HG03442 (cell line): Measurements from ENCODE around the gene PLGRKT.
"Not testable (repeated sequence)": the region's sequence is repeated elsewhere in the genome, so short reads cannot be mapped to it uniquely, and the experiment has no call there.

Experiments
- ATAC-seq: cut with Tn5 transposase; IDR thresholded peaks from one replicate; pipeline ENCODE4 v1.9.1; 2021; ENCODE audit warnings: mild to moderate bottlenecking, moderate library complexity; ENCODE audit not compliant: unreplicated experiment

PLGRKT gene, protein sequence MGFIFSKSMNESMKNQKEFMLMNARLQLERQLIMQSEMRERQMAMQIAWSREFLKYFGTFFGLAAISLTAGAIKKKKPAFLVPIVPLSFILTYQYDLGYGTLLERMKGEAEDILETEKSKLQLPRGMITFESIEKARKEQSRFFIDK

DNA sequence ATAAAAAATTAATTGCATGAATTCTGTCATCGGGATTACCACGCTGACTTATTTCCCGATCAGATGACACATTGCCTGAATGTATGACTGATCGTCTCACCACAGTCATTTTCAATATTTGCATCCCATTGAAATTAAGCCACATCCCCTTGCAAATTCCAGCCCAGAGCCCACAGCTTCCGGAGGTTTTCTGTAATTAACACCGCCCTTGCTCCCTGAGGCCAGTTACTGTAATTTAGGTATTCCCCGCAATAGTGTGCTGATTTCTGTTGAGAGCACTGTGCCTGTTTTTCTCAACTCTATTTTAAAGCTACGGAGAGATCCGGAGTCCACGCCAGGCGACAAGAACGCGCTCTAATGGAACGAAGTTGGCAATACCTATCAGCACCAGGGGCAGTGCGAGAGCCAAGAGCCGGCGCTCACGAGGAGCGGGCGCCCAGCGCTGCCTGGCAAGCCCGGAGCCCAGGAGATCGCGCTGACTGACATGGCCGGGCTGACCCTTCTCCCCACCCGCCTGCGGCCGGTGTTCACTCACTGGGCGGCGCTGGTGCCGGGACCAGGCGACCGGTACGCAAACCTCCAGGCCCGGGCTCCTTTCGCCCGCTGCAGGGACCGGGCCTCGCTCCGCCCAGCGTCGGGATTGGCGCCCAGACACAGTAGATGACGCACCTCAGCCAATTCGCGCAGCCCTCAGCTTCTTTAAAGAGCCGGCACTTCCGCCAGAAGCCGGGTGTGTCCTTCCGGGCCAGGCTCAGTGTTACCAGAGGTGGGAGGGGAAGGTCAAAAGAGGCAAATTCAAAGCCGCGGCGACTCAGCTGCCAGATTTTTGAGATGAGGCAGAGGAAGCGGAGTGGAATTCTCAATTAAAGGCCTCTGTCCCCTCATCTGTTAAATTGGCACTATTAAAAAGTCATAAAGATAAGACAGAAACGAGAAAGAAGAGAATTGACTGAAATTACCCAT lies at the start of gene PLGRKT:
TSS of gene PLGRKT (minus strand) at position 672 of the 963 bp plus-strand sequence. CDS start 5,948 bp downstream, outside the sequence.
- peak; percentile 81 for ATAC-seq

DNA sequence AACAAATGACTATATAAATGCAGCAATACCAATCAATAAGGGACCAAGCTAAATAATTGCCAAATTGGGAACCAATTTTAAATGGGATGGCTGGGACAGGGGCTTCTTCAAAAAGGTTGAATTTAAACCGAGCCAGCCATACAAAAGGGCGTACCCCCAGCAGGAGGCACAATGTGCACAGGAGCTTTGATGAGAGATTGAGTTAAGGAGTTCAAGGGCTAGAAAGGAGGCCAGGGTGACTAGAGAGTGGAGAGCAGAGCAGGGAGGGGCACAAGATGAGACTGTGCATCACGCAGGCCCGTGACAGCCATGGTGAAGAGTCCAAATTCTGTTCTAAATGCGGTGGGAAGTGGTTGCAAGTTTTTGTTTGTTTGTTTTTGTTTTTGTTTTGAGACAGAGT lies 49.3 kb upstream of the PLGRKT start:
- no peak for ATAC-seq

DNA sequence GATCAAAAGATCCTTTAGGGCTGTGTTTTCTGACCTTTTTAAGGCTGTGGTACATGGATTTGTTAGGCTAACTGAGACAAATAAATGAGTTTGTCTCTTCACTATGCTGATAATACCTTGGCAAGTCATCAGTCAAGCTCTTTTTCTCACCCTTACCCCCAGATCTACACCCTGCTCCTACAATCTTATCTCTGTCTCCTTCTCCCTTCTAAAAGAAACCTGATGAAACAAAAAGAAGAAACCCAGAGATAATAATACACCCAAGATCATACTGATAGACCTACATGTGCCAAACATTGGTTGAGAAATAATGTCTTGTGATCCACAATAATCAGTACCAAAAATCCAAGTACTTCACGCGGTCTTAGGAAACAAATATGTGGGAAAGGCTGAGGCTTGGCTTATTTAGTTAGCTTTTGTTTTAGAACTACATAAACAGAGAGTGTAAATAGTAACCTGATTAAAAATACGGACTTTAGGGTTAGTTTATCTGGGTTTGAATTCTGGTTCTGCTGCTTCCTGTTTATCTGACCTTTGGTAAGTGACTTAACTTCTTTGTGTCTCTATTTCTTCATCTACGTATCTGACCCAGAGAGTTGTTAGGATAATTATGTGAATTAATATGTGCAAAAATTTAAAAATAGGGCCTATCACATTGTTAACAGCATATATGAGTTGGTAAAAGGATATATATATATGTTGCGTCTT lies 47.8 kb upstream of the PLGRKT start:
- no peak for ATAC-seq

DNA sequence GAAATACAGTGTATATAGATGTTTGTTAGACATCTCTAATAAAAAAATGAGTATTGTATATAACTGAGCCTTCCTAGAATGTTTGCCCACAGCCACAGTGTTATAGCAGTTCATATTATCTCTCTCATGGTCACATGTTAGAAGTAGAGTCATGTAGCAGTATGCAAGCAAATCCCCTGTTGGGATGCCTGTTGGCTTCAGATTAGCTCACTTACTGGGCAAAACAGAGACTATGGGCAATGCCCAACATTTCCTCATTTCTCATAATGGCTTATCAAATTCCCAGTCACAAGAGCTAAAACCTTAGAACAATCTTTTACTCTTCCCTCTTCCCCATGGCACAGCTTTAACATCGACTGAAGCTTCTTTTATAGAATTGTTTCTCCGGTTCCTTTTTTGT lies 45.6 kb upstream of the PLGRKT start:
- no peak for ATAC-seq

DNA sequence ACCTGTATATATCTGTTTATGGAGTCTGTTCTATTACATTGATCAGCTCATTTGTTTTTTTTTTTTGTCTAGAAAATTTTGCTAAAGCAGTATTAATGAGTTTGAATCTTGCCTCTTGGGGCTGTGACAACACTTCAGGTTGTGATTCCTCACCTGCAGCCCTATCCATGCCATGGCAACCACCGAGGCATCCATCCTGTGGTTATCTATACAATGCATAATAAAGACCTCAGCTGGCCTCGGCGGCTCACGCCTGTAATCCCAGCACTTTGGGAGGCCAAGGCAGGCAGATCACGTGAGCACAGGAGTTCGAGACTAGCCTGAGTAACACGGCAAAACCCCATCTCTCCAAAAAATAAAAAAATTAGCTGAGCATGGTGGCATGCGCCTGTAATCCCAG lies 44.5 kb upstream of the PLGRKT start:
- no peak for ATAC-seq

DNA sequence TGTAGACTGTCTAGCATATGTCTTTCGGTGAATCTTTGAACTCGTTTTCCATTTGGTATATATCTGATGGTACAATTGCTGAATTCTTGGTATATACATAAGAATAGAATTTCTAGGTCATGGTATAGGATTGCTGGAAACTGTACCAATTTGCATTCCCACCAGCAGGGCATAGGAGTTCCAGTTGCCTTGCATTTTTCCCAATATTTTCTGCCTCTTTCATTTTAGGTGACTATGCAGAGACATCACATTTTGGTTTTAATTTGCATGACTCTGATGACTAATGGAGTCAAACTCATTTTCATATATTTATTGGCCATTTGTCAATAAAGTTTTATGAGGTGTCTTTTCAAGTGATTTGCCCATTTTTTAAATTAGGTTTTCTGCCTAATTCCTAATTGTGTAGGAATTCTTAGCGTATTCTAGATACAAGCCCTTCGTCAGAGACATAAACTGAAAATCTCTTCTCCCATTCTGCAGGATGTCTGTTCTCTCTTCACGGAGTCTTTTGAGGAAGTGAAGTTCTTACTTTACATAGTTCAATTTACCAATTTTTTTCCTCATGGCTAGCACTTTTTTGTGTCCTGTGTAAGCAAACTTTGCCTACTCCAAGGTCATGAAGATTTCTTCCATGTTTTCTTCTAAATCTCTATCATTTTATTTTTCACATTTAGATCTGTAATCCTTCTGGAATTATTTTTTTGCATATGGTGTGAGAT lies 43.8 kb upstream of the PLGRKT start:
- ATAC-seq, result no peak

DNA sequence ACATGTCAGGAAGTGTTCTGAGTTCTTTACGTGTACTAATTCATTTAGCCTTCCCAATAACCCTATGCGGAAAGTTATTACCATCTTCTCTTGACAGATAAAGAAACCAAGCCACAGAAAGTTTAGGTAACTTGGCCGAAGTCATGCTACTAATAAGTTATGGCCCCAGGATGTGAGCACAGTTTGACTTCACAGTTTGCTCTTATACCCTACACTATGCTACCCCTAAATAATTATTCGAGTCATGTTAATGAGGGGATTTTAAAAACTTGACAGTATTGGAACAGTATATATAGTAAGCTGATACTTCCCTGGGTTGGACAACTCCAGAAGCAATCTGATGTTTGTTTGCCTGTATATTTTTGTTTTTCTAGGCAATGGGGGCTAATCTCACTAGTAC lies 43.2 kb upstream of the PLGRKT start:
- no peak for ATAC-seq

DNA sequence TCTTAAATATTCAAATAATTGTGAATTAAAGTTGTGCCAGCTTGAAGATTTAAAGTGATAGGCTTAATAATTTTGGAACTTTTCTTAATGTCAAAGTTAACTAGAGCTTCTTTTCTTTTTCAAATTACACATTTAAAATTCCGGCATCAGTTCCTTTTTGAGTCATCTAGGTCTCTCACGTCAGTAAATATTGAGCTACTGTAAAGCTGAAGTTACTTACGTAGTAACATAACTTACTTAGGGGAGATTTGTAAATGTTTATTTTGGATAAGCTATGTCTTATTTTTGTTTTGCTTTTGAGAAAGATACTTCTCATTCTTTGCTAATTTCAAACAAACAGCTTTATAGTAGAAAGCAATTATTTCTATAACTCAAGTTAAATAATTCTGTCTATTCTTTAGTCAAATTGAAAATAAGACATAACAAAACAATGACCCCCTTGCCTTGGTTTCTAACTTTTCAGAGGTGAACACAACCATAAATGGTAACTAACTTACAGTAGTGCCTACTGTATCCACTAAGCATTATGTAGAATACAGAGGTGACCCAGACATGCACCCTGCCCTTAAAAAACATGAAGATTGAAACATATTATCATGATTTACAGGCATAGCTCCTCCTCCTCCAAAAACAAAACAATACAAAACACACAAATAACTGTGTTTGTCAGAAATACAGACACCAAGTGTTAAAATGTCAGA lies 42.4 kb upstream of the PLGRKT start:
- peak; percentile 47 for ATAC-seq

DNA sequence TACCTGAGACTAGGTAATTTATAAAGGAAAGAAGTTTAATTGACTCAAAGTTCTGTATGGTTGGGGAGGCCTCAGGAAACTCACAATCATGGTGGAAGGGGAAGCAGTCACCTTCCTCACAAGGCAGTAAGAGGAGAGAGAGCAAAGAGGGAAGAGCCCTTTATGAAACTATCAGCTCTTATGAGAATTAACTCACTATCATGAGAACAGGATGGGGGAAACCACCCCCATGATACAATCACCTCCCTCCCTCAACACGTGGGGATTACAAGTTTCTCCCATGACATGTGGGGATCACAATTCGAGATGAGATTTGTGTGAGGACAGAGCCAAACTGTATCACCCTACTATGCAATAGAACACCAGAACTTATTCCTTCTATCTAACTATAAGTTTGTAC lies 40.5 kb upstream of the PLGRKT start:
- ATAC-seq, result no peak

DNA sequence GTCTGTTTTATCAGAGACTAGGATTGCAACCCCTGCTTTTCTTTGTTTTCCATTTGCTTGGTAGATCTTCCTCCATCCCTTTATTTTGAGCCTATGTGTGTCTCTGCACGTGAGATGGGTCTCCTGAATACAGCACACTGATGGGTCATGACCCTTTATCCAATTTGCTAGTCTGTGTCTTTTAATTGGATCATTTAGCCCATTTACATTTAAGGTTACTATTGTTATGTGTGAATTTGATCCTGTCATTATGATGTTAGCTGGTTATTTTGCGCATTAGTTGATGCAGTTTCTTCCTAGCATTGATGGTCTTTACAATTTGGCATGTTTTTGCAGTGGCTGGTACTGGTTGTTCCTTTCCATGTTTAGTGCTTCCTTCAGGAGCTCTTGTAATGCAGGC lies 37.9 kb upstream of the PLGRKT start:
- ATAC-seq, result not testable (repeated sequence)

DNA sequence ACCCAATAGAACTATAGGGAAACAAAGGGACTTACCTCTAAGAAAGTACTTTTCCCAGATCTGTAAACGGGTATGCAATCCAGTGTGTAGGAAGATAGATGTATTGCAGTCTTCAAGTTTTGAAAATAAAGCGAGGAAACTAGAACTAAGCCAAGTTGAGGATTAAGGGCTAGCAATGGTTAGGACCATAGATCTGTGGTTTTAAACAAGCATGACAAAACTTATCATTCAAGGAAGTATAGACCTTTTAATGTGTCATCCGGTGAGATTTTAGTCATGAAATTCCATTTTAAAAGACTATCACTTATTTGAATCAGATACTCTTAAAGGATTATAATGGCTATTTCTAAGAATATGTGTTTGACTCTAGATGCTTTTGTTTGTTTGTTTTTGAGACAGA lies 33.1 kb upstream of the PLGRKT start:
- ATAC-seq, result no peak

DNA sequence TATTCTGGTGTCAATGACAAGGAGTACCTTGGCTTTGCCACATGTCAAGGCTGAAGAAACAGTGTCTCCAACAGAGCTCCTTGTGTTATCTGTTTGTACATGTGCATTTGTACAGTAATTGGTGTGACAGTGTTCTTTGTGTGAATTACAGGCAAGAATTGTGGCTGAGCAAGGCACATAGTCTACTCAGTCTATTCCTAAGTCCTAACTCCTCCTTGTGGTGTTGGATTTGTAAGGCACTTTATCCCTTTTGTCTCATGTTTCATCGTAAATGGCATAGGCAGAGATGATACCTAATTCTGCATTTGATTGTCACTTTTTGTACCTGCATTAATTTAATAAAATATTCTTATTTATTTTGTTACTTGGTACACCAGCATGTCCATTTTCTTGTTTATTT lies 32.4 kb upstream of the PLGRKT start:
- no peak for ATAC-seq

DNA sequence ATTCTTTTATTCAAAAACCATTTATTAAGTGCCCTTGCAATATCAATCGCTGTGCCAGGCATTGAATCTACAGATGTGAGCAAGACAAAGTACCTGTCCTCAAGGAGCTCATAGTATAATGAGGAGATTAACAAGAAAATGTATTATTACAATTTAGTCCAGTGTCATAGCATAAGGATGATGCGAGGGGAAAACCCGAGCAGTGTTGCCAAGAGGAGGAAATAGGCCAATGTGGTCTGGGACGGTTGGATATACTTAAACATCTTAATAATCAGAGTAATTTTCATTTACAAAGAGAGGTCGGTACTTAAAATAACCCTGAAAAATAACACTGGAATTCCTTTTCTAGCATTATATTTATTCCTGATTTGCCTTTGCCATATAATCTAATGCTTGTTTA lies 31.1 kb upstream of the PLGRKT start:
- ATAC-seq, result no peak

DNA sequence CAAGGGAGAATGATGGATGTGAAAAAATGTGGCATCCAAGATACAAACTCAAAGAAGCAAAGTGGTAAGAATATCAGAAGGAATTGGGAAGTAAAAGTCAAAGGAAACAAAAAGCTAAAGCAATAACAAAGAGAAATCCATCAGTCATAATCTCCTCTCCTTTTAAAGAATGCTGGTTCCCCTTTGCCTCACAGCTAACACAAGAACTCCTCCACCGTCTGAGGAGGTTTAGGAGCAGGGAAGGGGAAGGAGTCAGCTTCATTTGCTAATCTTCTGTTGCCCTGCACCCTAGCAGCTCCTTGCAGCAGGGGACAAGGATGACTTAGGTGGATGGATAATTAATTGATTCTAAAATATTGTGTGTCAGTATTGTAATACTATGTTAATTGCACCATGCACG lies 29.0 kb upstream of the PLGRKT start:
- ATAC-seq, result no peak

DNA sequence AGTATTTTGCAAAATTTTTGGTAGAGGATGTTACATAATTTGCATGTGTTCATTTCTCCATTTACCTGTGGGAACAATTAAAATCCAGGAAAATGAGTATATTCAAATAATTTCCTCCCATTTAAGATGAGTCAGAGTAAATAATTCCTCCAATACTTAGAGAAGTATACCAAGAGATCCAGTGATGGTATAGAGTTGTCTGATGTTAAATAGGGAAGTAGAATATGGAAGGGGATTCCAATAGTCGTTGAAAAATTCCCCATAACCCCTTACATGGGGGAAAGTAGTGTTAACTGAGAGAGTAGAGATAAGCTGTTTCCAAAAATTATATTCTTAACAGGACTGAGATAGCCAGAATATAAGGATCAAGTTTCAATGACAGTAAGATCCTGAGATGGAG lies 28.3 kb upstream of the PLGRKT start:
- ATAC-seq, result no peak

DNA sequence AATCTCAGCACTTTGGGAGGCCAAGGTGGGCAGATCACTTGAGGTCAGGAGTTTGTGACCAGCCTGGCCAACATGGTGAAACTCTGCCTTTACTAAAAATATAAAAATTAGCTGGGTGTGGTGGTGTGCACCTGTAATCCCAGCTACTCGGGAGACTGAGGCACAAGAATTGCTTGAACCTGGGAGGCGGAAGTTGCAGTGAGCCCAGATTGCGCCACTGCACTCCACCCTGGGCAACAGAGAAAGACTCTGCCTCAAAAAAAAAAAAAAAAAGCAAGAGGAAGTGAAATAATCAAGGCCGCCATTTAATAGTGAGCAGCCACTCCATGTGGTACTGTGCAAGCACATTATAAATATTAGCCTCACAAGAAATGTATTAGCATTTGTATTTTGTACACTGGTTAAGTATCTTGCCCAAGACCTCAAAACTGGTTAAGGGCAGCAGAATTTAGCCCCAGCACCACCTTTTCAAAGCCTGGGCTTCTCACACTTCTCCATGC lies 27.2 kb upstream of the PLGRKT start:
- ATAC-seq, result not testable (repeated sequence)

DNA sequence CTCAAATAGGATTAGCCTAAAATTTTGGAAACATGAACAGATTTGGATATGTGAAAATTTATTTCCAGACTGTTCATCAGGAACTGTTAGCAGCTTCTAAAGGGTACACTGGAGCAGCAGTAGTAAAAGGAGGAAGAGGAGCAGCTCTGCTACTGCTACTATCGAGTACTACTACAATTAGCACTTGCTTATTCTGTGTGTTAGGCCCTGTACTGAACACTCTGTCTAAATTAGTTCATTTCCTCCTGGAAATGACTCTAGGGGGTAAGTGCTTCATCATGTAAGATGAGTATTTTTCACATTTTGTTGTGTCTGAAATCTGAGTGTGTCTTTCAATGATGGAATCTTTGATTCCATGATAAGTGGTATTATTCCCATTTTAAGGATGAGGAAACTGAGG lies 22.4 kb upstream of the PLGRKT start:
- ATAC-seq, result no peak

DNA sequence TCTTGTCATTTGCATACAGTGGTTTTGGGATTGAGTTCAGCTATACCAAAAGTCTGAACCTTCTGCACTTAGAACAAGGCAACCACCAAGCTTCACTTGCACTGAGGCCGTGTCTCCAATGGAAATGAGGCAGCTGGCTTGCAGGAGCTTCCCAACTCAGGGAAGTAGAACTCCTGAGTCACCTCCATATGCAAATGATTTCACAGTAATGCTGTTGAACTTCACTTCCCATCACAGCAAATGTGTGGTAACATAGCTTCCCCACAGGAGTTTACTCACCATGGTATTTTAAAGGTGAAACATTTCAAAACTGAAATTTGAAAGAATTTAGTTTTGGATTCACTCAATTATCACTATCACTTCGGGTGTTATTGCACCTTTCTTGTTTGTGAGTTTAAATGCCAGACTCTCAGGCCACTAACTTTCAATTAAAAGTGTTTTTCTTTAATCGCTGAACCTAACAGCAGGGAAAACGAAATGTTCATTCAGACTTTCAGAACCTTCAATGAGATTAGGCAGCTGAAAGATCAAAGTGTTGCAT lies 21.6 kb upstream of the PLGRKT start:
- ATAC-seq, result peak; percentile 54

DNA sequence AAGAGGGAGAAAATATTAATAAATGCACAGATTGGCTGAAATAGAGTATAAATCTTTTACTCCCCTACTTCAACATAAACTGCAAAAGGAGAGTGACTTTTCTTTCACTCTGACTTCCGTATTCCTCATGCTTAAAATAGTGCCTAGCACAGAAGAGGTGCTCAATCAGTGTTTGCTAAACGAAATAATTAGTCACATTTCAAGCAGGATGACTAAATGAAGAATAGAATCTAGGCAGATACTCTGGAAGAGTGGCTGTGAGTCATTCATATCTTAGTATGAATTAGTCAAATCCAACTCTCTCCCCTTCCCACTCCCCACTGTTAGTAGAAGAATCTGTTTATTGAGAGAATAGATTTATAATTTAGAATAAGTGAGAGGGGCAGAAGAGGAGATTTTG lies 17.5 kb upstream of the PLGRKT start:
- ATAC-seq, result peak; percentile 23

DNA sequence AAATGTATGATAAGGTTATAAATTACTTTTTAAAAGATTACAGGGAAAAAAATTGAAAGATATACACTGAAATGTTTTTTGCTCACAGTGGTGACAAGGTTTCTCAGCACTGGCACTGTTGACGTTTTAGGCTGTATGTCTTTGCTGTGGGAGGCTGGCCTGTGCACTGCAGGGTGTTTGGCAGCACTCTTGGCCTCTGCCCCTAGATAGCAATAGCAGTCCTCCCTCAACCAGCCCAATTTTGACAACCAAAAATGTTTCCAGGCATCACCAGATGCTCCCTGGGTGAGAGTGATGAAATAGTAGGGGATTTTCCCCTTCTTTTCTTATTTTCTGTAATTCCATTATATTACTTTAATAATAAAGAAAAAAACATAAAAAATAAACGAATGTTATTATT lies 15.9 kb upstream of the PLGRKT start:
- ATAC-seq, result peak; percentile 24
